Measurements from ENCODE around the gene SLX9. TPM values are rescaled to one million over a fixed set of nuclear protein-coding genes. Genes with fewer than 3 reads are reported as not detected.

SLX9 gene
- total RNA-seq, 6 experiments from 2014 or later: 15.0 to 27.9 (median 17.1) TPM

DNA sequence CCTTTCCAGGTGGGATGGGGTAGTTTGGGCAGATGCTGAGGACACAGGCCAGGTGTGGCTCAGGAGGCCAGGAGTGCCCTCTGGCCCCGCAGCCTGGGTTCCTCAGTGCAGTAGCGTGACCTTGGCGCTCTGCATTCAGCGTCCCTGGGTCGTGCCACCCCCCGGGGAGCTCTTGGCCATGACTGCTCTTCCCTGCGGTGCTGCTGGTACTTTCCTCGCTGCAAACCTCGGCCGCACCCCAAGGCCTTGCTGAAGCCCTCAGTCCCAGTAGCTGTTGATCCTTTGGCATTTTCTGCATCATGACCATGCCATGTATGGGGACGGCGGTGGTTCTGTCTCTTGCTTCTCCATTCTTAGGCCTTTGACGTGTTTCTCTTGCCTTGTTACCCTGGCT, 13.8 kb downstream of the SLX9 start:
- peak in 2 of 3 donors; percentile 17 to 22 for DNase-seq

DNA sequence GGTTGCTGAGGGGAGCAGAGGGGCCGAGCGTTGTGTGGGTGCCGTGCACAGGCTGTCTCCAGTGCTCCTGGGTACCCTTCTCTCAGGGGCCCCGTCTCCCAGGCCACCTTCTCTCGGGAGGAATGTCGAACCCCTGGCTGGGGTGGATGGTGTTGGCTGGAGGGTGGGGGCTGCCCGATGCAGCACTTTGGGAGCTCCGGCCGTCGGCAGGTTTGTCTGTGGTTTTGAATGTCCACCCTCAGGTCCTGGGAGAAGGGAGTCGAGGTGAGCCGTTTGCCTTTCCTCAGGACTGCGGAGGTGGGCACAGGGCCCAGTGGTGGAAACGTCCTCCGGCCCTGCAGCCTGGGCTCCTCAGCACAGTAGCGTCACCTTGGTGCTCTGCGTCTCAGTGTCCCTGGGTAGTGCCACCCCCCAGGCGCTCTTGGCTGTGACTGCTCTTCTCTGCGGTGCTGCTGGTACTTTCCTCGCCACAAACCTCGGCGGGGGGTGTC, 14.5 kb downstream of the SLX9 start:
- H3K9me3 ChIP-seq: no peaks in the 10 kb centered on the region
- no peak overlapping the region for H3K4me3 ChIP-seq
- H3K27me3 ChIP-seq: no peaks in the 10 kb centered on the region
- WGBS (ENCODE audit: insufficient coverage, low coverage, low lambda C conversion rate, missing lambda C conversion rate): no CpG with 5 or more reads among the region's 22 CpGs
- H3K4me1 ChIP-seq: peaks cover 0 to 25% (median 7%) of the 10 kb centered on the region in 4 donors
- no peak for ATAC-seq
- TF ChIP-seq, protein P1, sequence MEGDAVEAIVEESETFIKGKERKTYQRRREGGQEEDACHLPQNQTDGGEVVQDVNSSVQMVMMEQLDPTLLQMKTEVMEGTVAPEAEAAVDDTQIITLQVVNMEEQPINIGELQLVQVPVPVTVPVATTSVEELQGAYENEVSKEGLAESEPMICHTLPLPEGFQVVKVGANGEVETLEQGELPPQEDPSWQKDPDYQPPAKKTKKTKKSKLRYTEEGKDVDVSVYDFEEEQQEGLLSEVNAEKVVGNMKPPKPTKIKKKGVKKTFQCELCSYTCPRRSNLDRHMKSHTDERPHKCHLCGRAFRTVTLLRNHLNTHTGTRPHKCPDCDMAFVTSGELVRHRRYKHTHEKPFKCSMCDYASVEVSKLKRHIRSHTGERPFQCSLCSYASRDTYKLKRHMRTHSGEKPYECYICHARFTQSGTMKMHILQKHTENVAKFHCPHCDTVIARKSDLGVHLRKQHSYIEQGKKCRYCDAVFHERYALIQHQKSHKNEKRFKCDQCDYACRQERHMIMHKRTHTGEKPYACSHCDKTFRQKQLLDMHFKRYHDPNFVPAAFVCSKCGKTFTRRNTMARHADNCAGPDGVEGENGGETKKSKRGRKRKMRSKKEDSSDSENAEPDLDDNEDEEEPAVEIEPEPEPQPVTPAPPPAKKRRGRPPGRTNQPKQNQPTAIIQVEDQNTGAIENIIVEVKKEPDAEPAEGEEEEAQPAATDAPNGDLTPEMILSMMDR (IDR thresholded peaks at IDR 0.05): no peak
- no peak for TF ChIP-seq POLR2A (IDR thresholded peaks at IDR 0.05)
- DNase-seq: peak in 2 of 3 donors; percentile 10 to 41
- H3K27ac ChIP-seq: no peak overlapping the region
- intact Hi-C loops (cut with DNase I): loop anchor here (5.0 kb wide), 1 partner anchor 173 kb away; no protein-coding TSS in a partner anchor
- no peaks in the 10 kb centered on the region for H3K36me3 ChIP-seq

More for the DNA sequence above, 13.8 kb downstream of the SLX9 start:
- ATAC-seq: no peak
- Histone ChIP-seq H3K36me3 (no peaks in the 10 kb centered on the region), H3K27me3 (no peaks in the 10 kb centered on the region), H3K9me3 (no peaks in the 10 kb centered on the region), H3K4me3 (no peak overlapping the region), H3K4me1 (peaks cover 0 to 18% (median 5%) of the 10 kb centered on the region in 4 donors), H3K27ac (no peak overlapping the region)
- intact Hi-C loops (cut with DNase I): loop anchor here (5.0 kb wide), 1 partner anchor 174 kb away; no protein-coding TSS in a partner anchor
- no CpG with 5 or more reads among the region's 13 CpGs for whole genome bisulfite sequencing (ENCODE audit: insufficient coverage, low coverage, low lambda C conversion rate, missing lambda C conversion rate)
- TF ChIP-seq, protein P1 (IDR thresholded peaks at IDR 0.05): no peak
- TF ChIP-seq POLR2A (IDR thresholded peaks at IDR 0.05): no peak

- Histone ChIP-seq H3K4me1 (peaks cover 0 to 20% (median 4%) of the 10 kb centered on the region in 4 donors), H3K4me3 (no peak overlapping the region), H3K9me3 (no peaks in the 10 kb centered on the region), H3K27me3 (no peaks in the 10 kb centered on the region), H3K27ac (no peak overlapping the region), H3K36me3 (no peaks in the 10 kb centered on the region)
- intact Hi-C loops (cut with DNase I): no loop called here
- TF ChIP-seq, protein P1 (IDR thresholded peaks at IDR 0.05): no peak
- TF ChIP-seq POLR2A (IDR thresholded peaks at IDR 0.05): no peak
- DNase-seq: no peak
- 83% methylated on average over 11 of the region's 21 CpGs for WGBS (ENCODE audit: insufficient coverage, low coverage, low lambda C conversion rate, missing lambda C conversion rate)
- ATAC-seq: no peak
These were observed 15.4 kb downstream of the SLX9 start for GRCh38 chr21:44955141-44955797.

DNA sequence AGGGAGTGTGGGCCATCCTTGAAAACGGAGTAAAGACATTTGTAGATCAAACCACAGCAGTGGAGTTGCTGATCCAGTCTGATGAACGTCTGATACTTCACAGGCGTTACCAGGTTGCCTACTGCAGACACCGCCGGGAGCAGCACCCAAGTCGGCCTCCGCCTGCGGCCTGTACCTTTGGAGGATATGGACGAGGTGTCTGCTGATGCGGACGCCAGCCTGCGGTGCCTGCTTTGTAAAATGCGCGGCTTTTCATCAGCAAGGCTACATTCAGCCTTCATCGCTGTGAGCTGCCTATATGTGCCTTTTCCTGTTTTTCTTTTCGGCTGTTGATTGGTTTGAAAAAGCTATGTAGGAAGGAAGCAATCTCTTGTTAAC, 16.0 kb downstream of the SLX9 start:
- Histone ChIP-seq H3K27ac (no peak overlapping the region), H3K4me3 (no peak overlapping the region), H3K9me3 (no peaks in the 10 kb centered on the region), H3K4me1 (peaks cover 0 to 17% (median 4%) of the 10 kb centered on the region in 4 donors), H3K27me3 (no peaks in the 10 kb centered on the region), H3K36me3 (no peaks in the 10 kb centered on the region)
- ATAC-seq (no peak), DNase-seq (no peak)
- intact Hi-C loops (cut with DNase I): no loop called here
- TF ChIP-seq, protein P1 (IDR thresholded peaks at IDR 0.05): no peak
- no peak for TF ChIP-seq POLR2A (IDR thresholded peaks at IDR 0.05)
- WGBS (ENCODE audit: insufficient coverage, low coverage, low lambda C conversion rate, missing lambda C conversion rate): 88% methylated on average over 12 of the region's 16 CpGs

Data from right lobe of liver (tissue), 6 donors.